ENCODE measurements around the gene TBC1D16. TPM values are rescaled to one million over a fixed set of nuclear protein-coding genes. Genes with fewer than 3 reads are reported as not detected.

The TBC1D16 gene
- total RNA-seq, 1 experiment from 2014 or later, result 85.8 TPM

DNA sequence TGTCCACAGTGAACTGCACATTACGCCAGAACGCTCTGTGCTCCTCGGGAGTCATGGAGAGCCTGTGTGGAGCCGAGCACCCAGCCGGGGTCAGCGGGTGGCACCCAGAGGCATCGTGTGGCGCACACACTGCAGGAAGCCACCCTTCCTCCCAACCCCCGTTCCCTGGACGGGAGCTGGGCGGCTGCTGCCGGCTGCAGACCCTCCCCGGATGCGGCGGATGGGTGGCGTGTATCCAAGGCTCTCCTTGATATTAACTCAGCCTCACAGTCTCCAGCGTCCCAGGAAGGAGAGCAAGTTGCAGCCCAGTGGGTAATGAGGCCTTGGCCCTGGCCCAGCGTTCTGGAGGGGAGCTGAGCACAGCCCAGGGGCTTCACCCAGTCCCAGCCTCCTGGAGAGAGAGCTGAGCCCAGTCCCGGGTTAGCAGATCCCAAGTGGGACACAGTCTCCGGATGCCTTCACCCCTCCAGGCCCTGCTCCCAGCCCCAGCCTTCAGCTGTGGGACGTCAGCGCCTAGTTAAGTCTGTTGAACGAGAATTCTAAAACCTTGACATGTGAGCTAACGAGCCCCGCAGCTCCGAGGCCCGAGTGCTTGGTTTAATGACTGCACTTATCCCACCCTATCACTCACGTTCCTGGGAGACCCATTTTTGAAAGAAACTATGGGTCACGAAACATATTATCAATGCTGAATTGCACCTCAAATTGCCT, 86.6 kb downstream of the TBC1D16 start:
- peak overlapping the region; percentile 68 to 72 for H3K4me3 Mint-ChIP-seq
- no peak overlapping the region for H3K9ac ChIP-seq (ENCODE audit: extremely low read depth, insufficient read length, low read length)

More for the DNA sequence above, 86.6 kb downstream of the TBC1D16 start:
- Mint-ChIP-seq H3K27ac (peak overlapping the region; percentile 97 to 99 (median 98)), H3K9me3 (peaks cover 0 to 4% of the 10 kb centered on the region in 2 experiments; a peak in 1 of 5 replicates), H3K36me3 (ENCODE audit: insufficient read depth in 1 of 3, low read depth in 3 of 3) (peaks cover 16 to 32% (median 32%) of the 10 kb centered on the region in 3 experiments), H3K27me3 (ENCODE audit: low read depth) (no peaks in the 10 kb centered on the region; the same call in 1 of the 2 replicates), H3K4me1 (peaks cover 49 to 66% of the 10 kb centered on the region in 2 experiments)
- Histone ChIP-seq H2AFZ (ENCODE audit: low read length) (no peak overlapping the region), H3K79me1 (ENCODE audit: insufficient read depth, low read depth, low read length, poor library complexity, severe bottlenecking) (no peaks in the 10 kb centered on the region), H2BK20ac (ENCODE audit: low read depth, low read length, poor library complexity, severe bottlenecking) (no peak overlapping the region), H3K23ac (ENCODE audit: insufficient read length, low read depth, low read length) (no peak overlapping the region), H3K4ac (ENCODE audit: low read depth, low read length) (no peak overlapping the region), H3K9me3 (ENCODE audit: control insufficient read depth, low read depth, low read length) (no peaks in the 10 kb centered on the region), H2BK120ac (ENCODE audit: low read depth, low read length, poor library complexity, severe bottlenecking) (no peak overlapping the region), H3K27ac (ENCODE audit: insufficient read length, low read depth, low read length) (peak overlapping the region; percentile 33), H2AK5ac (ENCODE audit: insufficient read length, low read length) (no peak overlapping the region), H3K56ac (ENCODE audit: insufficient read length, low read depth, low read length) (no peak overlapping the region), H4K8ac (replicated peaks; ENCODE audit: insufficient read length, low read depth, low read length) (no peak overlapping the region), H2BK12ac (ENCODE audit: insufficient read length, low read depth, low read length) (no peak overlapping the region), H4K5ac (ENCODE audit: insufficient read length, low read depth, low read length) (no peak overlapping the region), H3K14ac (ENCODE audit: insufficient read depth, low read length) (peak overlapping the region; percentile 3), H3K18ac (ENCODE audit: insufficient read length, low read depth, low read length) (peak overlapping the region; percentile 22), H3K23me2 (ENCODE audit: insufficient read length, low read depth, low read length, poor library complexity, severe bottlenecking) (peaks cover 13% of the 10 kb centered on the region), H3K4me1 (ENCODE audit: insufficient read depth, low read length) (peaks cover 3% of the 10 kb centered on the region; the same call in 1 of the 2 replicates), H2BK5ac (ENCODE audit: insufficient read length, low read length) (no peak overlapping the region), H3K27me3 (ENCODE audit: insufficient read depth, low read length) (no peaks in the 10 kb centered on the region), H3T11ph (ENCODE audit: low read length) (no peak overlapping the region), H4K91ac (ENCODE audit: insufficient read length, low read depth, low read length) (no peak overlapping the region), H3K79me2 (ENCODE audit: insufficient read depth, low read length) (no peaks in the 10 kb centered on the region), H2BK15ac (ENCODE audit: low read depth, low read length) (no peak overlapping the region), H4K20me1 (ENCODE audit: control insufficient read depth, insufficient read depth, insufficient read length) (no peaks in the 10 kb centered on the region), H3K4me2 (ENCODE audit: insufficient read depth, insufficient read length, low read length) (peak overlapping the region; percentile 48)
- no CpG with 5 or more reads among the region's 29 CpGs for WGBS (ENCODE audit: extremely low coverage, insufficient read length, low lambda C conversion rate)
- DNase-seq, result no peak
- TF ChIP-seq, protein P1, sequence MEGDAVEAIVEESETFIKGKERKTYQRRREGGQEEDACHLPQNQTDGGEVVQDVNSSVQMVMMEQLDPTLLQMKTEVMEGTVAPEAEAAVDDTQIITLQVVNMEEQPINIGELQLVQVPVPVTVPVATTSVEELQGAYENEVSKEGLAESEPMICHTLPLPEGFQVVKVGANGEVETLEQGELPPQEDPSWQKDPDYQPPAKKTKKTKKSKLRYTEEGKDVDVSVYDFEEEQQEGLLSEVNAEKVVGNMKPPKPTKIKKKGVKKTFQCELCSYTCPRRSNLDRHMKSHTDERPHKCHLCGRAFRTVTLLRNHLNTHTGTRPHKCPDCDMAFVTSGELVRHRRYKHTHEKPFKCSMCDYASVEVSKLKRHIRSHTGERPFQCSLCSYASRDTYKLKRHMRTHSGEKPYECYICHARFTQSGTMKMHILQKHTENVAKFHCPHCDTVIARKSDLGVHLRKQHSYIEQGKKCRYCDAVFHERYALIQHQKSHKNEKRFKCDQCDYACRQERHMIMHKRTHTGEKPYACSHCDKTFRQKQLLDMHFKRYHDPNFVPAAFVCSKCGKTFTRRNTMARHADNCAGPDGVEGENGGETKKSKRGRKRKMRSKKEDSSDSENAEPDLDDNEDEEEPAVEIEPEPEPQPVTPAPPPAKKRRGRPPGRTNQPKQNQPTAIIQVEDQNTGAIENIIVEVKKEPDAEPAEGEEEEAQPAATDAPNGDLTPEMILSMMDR (conservative IDR thresholded peaks at IDR 0.05), result no peak
